Measurements from ENCODE around the gene SBNO2.

Gene SBNO2

GRCh38 chr19:1070931-1071791 lies 102.9 kb downstream of the SBNO2 start:
- DNase-seq: no peak

GRCh38 chr19:1070576-1070930 lies 103.5 kb downstream of the SBNO2 start:
- no peak for DNase-seq

- DNase-seq: peak; percentile 91
Measured at GRCh38 chr19:1069009-1069779, 104.9 kb downstream of the SBNO2 start.

- DNase-seq: peak; percentile 41
Measured at GRCh38 chr19:1068009-1069001, 105.8 kb downstream of the SBNO2 start.

GRCh38 chr19:1067341-1067957 lies 106.6 kb downstream of the SBNO2 start:
- DNase-seq: no peak

GRCh38 chr19:1066748-1067340 lies 107.2 kb downstream of the SBNO2 start, which contains the start of gene ARHGAP45:
TSS of gene ARHGAP45 (plus strand) at chr19:1067167. CDS start at chr19:1067406, 239 bp downstream.
- peak; percentile 40 for DNase-seq

GRCh38 chr19:1066251-1066747 lies 107.8 kb downstream of the SBNO2 start:
- peak; percentile 43 for DNase-seq

- DNase-seq: no peak
Measured at GRCh38 chr19:1065606-1066109, 108.4 kb downstream of the SBNO2 start.

GRCh38 chr19:1064661-1065605 lies 109.1 kb downstream of the SBNO2 start:
- DNase-seq: peak; percentile 62

- DNase-seq: no peak
Measured at GRCh38 chr19:1063909-1064660, 110.0 kb downstream of the SBNO2 start.

GRCh38 chr19:1063030-1063908 lies 110.8 kb downstream of the SBNO2 start:
- DNase-seq: peak; percentile 67

GRCh38 chr19:1062387-1063029 lies 111.6 kb downstream of the SBNO2 start:
- DNase-seq: peak; percentile 52

- DNase-seq: no peak
Measured at GRCh38 chr19:1061987-1062386, 112.1 kb downstream of the SBNO2 start.

GRCh38 chr19:1060689-1061088 lies 113.4 kb downstream of the SBNO2 start:
- DNase-seq: no peak

GRCh38 chr19:1058112-1058511 lies 116.0 kb downstream of the SBNO2 start:
- DNase-seq: no peak

All from hematopoietic multipotent progenitor cell treated with erythropoietin and hydrocortisone succinate and interleukin-3 and kit ligand, for 8 days (in vitro differentiated cells).